Measurements from ENCODE around the gene RIGI.
"Not testable (repeated sequence)": the region's sequence is repeated elsewhere in the genome, so short reads cannot be mapped to it uniquely, and the experiment has no call there.

Gene RIGI

GRCh38 chr9:32526707-32527048, 682 bp upstream of the RIGI start:
- DNase-seq (ENCODE audit: low read depth in 2 of 2) = no peak

- no peak for DNase-seq (ENCODE audit: low read depth in 2 of 2)
Observed at GRCh38 chr9:32525709-32526030, 326 bp downstream of the RIGI start.

GRCh38 chr9:32524892-32525708, 896 bp downstream of the RIGI start:
- DNase-seq (ENCODE audit: low read depth in 2 of 2) = peak in 1 of 2 donors; percentile 5

GRCh38 chr9:32524558-32524891, 1.5 kb downstream of the RIGI start:
- not testable (repeated sequence) for DNase-seq (ENCODE audit: low read depth in 2 of 2)

- DNase-seq (ENCODE audit: low read depth in 2 of 2) = no peak
Observed at GRCh38 chr9:32523910-32524309, 2.1 kb downstream of the RIGI start.

GRCh38 chr9:32518276-32518675, 7.7 kb downstream of the RIGI start:
- no peak for DNase-seq (ENCODE audit: low read depth in 2 of 2)

GRCh38 chr9:32516241-32516640, 9.8 kb downstream of the RIGI start:
- DNase-seq (ENCODE audit: low read depth in 2 of 2) = no peak

GRCh38 chr9:32508728-32509127, 17.3 kb downstream of the RIGI start:
- no peak for DNase-seq (ENCODE audit: low read depth in 2 of 2)

- no peak for DNase-seq (ENCODE audit: low read depth in 2 of 2)
Observed at GRCh38 chr9:32503008-32503407, 23.0 kb downstream of the RIGI start.

GRCh38 chr9:32502464-32502863, 23.5 kb downstream of the RIGI start:
- no peak for DNase-seq (ENCODE audit: low read depth in 2 of 2)

GRCh38 chr9:32501868-32502267, 24.1 kb downstream of the RIGI start:
- DNase-seq (ENCODE audit: low read depth in 2 of 2) = no peak

GRCh38 chr9:32500768-32501167, 25.2 kb downstream of the RIGI start:
- no peak for DNase-seq (ENCODE audit: low read depth in 2 of 2)

GRCh38 chr9:32497921-32498320, 28.1 kb downstream of the RIGI start:
- no peak for DNase-seq (ENCODE audit: low read depth in 2 of 2)

- no peak for DNase-seq (ENCODE audit: low read depth in 2 of 2)
Observed at GRCh38 chr9:32490601-32491000, 35.4 kb downstream of the RIGI start.

- no peak for DNase-seq (ENCODE audit: low read depth in 2 of 2)
Observed at GRCh38 chr9:32487981-32488380, 38.0 kb downstream of the RIGI start.

- DNase-seq (ENCODE audit: low read depth in 2 of 2) = no peak
Observed at GRCh38 chr9:32486839-32487562, 39.0 kb downstream of the RIGI start.

GRCh38 chr9:32483343-32483742, 42.7 kb downstream of the RIGI start:
- no peak for DNase-seq (ENCODE audit: low read depth in 2 of 2)
